Fibroblast of lung (primary cell): ENCODE data around the gene DNAJB6. TPM values are rescaled to one million over a fixed set of nuclear protein-coding genes. Genes with fewer than 3 reads are reported as not detected.

ENCODE experiments used
- DNase-seq, 2 donors: peaks; one replicate each; pipeline versions ENCODE4 v3.0.0 to v3.0.0-alpha.2; 2010; ENCODE audit warnings: low read depth in 2 of 2
- H2AFZ ChIP-seq: 2 replicates; pipeline ENCODE4 v1.5.1; 2012; ENCODE audit warnings: low read length, control low read depth, inconsistent platforms
- H3K27ac ChIP-seq: 2 replicates; pipeline ENCODE4 v1.5.1; 2011; ENCODE audit warnings: low read length, control low read depth; ENCODE audit not compliant: insufficient read depth
- H3K27me3 ChIP-seq: 2 replicates; pipeline ENCODE4 v1.5.1; 2011; ENCODE audit warnings: mild to moderate bottlenecking, low read length; ENCODE audit not compliant: control insufficient read depth, insufficient read depth
- H3K36me3 ChIP-seq: 2 replicates; pipeline ENCODE4 v1.5.1; 2011; ENCODE audit warnings: low read length; ENCODE audit not compliant: control insufficient read depth, insufficient read depth
- H3K4me1 ChIP-seq: 2 replicates; pipeline ENCODE4 v1.5.1; 2011; ENCODE audit warnings: low read length; ENCODE audit not compliant: control insufficient read depth, insufficient read depth; ENCODE audit errors: extremely low read depth
- H3K4me2 ChIP-seq: 2 replicates; pipeline ENCODE4 v1.5.1; 2011; ENCODE audit warnings: low read length, control low read depth; ENCODE audit not compliant: insufficient read depth; ENCODE audit errors: extremely low read depth
- H3K4me3 ChIP-seq, 4 experiments: fragments of 200-600 bp in 1 of 4; sonication (generic) in 1 of 4; replicated peaks in 1 of 4; 2 replicates each; pipeline ENCODE4 v1.5.1; 2011 to 2016; ENCODE audit warnings: low read length in 4 of 4, low read depth in 3 of 4, mild to moderate bottlenecking in 3 of 4, control low read depth in 2 of 4, inconsistent platforms in 1 of 4, mixed read lengths in 1 of 4; ENCODE audit not compliant: insufficient read depth in 1 of 4; ENCODE audit errors: control extremely low read depth in 1 of 4
- H3K79me2 ChIP-seq: 2 replicates; pipeline ENCODE4 v1.5.1; 2012; ENCODE audit warnings: mild to moderate bottlenecking, low read length, inconsistent platforms; ENCODE audit not compliant: control insufficient read depth, insufficient read depth
- H3K9ac ChIP-seq: 2 replicates; pipeline ENCODE4 v1.5.1; 2011; ENCODE audit warnings: mild to moderate bottlenecking, low read length, control low read depth; ENCODE audit not compliant: insufficient read depth
- H3K9me3 ChIP-seq: 2 replicates; pipeline ENCODE4 v1.5.1; 2012; ENCODE audit warnings: low read depth, low read length; ENCODE audit not compliant: control insufficient read depth, insufficient read depth
- H4K20me1 ChIP-seq: 2 replicates; pipeline ENCODE4 v1.5.1; 2011; ENCODE audit warnings: low read length; ENCODE audit not compliant: control insufficient read depth, insufficient read depth; ENCODE audit errors: extremely low read depth
- CTCF ChIP-seq, 2 donors: IDR thresholded peaks in 1 of 2; conservative IDR thresholded peaks in 1 of 2; 1 replicate in 1 of 2; 2 replicates in 1 of 2; pipeline ENCODE4 v1.5.1; 2011 to 2012; ENCODE audit warnings: low read length in 2 of 2, control low read depth in 1 of 2, inconsistent platforms in 1 of 2, low read depth in 1 of 2, mild to moderate bottlenecking in 1 of 2
- EZH2 ChIP-seq: IDR thresholded peaks from 2 replicates; pipeline ENCODE4 v1.5.1; 2012; ENCODE audit warnings: low read length, control low read depth, mild to moderate bottlenecking; ENCODE audit errors: missing control alignments
- polyA plus RNA-seq, 2 donors: library from polyadenylated mRNA; depleted of rRNA in 1 of 2; stranded (reverse) in 1 of 2; unstranded in 1 of 2; fragments of >200 nt; gene quantifications; 2 replicates each; pipeline ENCODE4 v1.2.1, GENCODE V29; 2011 to 2012; ENCODE audit warnings: missing spikeins in 1 of 2
- total RNA-seq: library from RNA; depleted of rRNA; stranded (reverse); fragments of >200 nt; gene quantifications from 2 replicates; pipeline ENCODE4 v1.2.1, GENCODE V29; 2014

The DNAJB6 gene
- total and polyA plus RNA-seq, 2 donors (not counting 1 experiment from before 2014, with no cell fraction given), result 86.2 to 117 TPM

GRCh38 chr7:157464971-157465886, 128.4 kb downstream of the DNAJB6 start:
- no peak for DNase-seq
- no peak overlapping the region for H3K4me2 ChIP-seq
- H3K79me2 ChIP-seq, result no peaks in the 10 kb centered on the region
- no peak overlapping the region for H3K27ac ChIP-seq
- no peak overlapping the region for H2AFZ ChIP-seq
- H3K27me3 ChIP-seq, result peaks cover 4% of the 10 kb centered on the region
- TF ChIP-seq EZH2, result no peak
- no peaks in the 10 kb centered on the region for H3K9me3 ChIP-seq
- no peaks in the 10 kb centered on the region for H3K36me3 ChIP-seq
- no peak overlapping the region for H3K4me3 ChIP-seq
- no peaks in the 10 kb centered on the region for H4K20me1 ChIP-seq
- H3K4me1 ChIP-seq, result no peaks in the 10 kb centered on the region
- H3K9ac ChIP-seq, result no peak overlapping the region

- Histone ChIP-seq H4K20me1 (no peaks in the 10 kb centered on the region), H3K9me3 (no peaks in the 10 kb centered on the region), H3K36me3 (no peaks in the 10 kb centered on the region), H3K79me2 (no peaks in the 10 kb centered on the region), H3K9ac (no peak overlapping the region), H3K27me3 (peaks cover 4% of the 10 kb centered on the region), H3K4me1 (no peaks in the 10 kb centered on the region), H3K4me3 (no peak overlapping the region), H3K27ac (no peak overlapping the region), H2AFZ (no peak overlapping the region), H3K4me2 (no peak overlapping the region)
- DNase-seq, result no peak
- TF ChIP-seq CTCF (conservative IDR thresholded peaks at IDR 0.05 in 1 of 2, IDR thresholded peaks at IDR 0.05 in 1 of 2; ENCODE audit: low read depth in 1 of 2, low read length in 2 of 2) (no peak), EZH2 (no peak)
Observed at GRCh38 chr7:157465891-157466866, 129.4 kb downstream of the DNAJB6 start.

- Histone ChIP-seq H3K27me3 (peaks cover 4% of the 10 kb centered on the region), H2AFZ (no peak overlapping the region), H3K4me1 (no peaks in the 10 kb centered on the region), H3K27ac (no peak overlapping the region), H3K36me3 (no peaks in the 10 kb centered on the region), H3K9me3 (no peaks in the 10 kb centered on the region), H3K4me3 (no peak overlapping the region), H3K79me2 (no peaks in the 10 kb centered on the region), H3K9ac (no peak overlapping the region), H3K4me2 (no peak overlapping the region), H4K20me1 (no peaks in the 10 kb centered on the region)
- no peak for DNase-seq
- TF ChIP-seq EZH2 (no peak), CTCF (conservative IDR thresholded peaks at IDR 0.05 in 1 of 2, IDR thresholded peaks at IDR 0.05 in 1 of 2; ENCODE audit: low read depth in 1 of 2, low read length in 2 of 2) (no peak)
Observed at GRCh38 chr7:157466867-157467261, 130.1 kb downstream of the DNAJB6 start.

Other genes with a start within 250 kb of the DNAJB6 start
- gene UBE3C, start 198.1 kb upstream of the DNAJB6 start, total RNA-seq, result 75.5 and 91.0 TPM in 2 replicates
- gene UBE3C, start 198.1 kb upstream of the DNAJB6 start, polyA plus RNA-seq, result 76.2 and 76.3 TPM in 2 replicates